HFFc6 (cell line): ENCODE data around the gene TM7SF3. TPM values are rescaled to one million over a fixed set of nuclear protein-coding genes. Genes with fewer than 3 reads are reported as not detected.

Source experiments
- DNase-seq: peaks from one replicate; pipeline ENCODE4 v3.0.0-alpha.2; 2018
- H3K27ac Mint-ChIP-seq: 2 replicates; pipeline ENCODE4 v1.8.0; 2020; ENCODE audit warnings: mild to moderate bottlenecking, mixed read lengths
- H3K27me3 Mint-ChIP-seq: 2 replicates; pipeline ENCODE4 v1.8.0; 2021; ENCODE audit warnings: mild to moderate bottlenecking, moderate library complexity, mixed read lengths; ENCODE audit not compliant: insufficient read depth
- H3K36me3 Mint-ChIP-seq: 2 replicates; pipeline ENCODE4 v1.8.0; 2021; ENCODE audit warnings: low read depth, mixed read lengths
- H3K4me1 Mint-ChIP-seq: 2 replicates; pipeline ENCODE4 v1.8.0; 2020; ENCODE audit warnings: low read depth, mixed read lengths
- H3K4me3 Mint-ChIP-seq: 2 replicates; pipeline ENCODE4 v1.8.0; 2020; ENCODE audit warnings: mild to moderate bottlenecking, moderate library complexity, mixed read lengths
- H3K9me3 Mint-ChIP-seq: 2 replicates; pipeline ENCODE4 v1.8.0; 2020; ENCODE audit warnings: mild to moderate bottlenecking, mixed read lengths
- CTCF ChIP-seq: fragments of 200-600 bp; sonication (generic); IDR thresholded peaks from 2 replicates; pipeline ENCODE4 v1.5.0; 2021; ENCODE audit warnings: antibody characterized with exemption, mild to moderate bottlenecking
- long read RNA-seq: library from polyadenylated mRNA; unstranded; transcript quantifications from one replicate; pipeline ENCODE4 v2.0.0, GENCODE V29; 2019
- total RNA-seq, 6 experiments: library from RNA; stranded (reverse); fragmentation: NEBNext Ultra II Directional; extraction: Animal tissue kit (Norgen Biotek cat#: 25700); gene quantifications; 2 replicates in 1 of 6; 3 replicates in 5 of 6; pipeline ENCODE4 v1.2.3, GENCODE V29; 2021

The TM7SF3 gene, protein sequence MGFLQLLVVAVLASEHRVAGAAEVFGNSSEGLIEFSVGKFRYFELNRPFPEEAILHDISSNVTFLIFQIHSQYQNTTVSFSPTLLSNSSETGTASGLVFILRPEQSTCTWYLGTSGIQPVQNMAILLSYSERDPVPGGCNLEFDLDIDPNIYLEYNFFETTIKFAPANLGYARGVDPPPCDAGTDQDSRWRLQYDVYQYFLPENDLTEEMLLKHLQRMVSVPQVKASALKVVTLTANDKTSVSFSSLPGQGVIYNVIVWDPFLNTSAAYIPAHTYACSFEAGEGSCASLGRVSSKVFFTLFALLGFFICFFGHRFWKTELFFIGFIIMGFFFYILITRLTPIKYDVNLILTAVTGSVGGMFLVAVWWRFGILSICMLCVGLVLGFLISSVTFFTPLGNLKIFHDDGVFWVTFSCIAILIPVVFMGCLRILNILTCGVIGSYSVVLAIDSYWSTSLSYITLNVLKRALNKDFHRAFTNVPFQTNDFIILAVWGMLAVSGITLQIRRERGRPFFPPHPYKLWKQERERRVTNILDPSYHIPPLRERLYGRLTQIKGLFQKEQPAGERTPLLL
- total RNA-seq, result 10 to 100 TPM; 60.7 to 75.5 (median 68.7) TPM
- long read RNA-seq, transcript TM7SF3-201 (12 exons, 2,709 nt), result major isoform, 72 of 115 reads
- long read RNA-seq, partial matches to known transcripts, result 7 of 115 reads
- long read RNA-seq, other reads (novel, unspliced or antisense), result 36 of 115 reads

- H3K36me3 Mint-ChIP-seq, result no peaks in the 10 kb centered on the region
- peak within 1 kb of the TSS; percentile 98 for H3K4me3 Mint-ChIP-seq
- TF ChIP-seq CTCF, result peak; percentile 95
- H3K27me3 Mint-ChIP-seq, result no peaks in the 10 kb centered on the region
- DNase-seq, result peak; percentile 77
- H3K27ac Mint-ChIP-seq, result peak within 1 kb of the TSS; percentile 88
- H3K9me3 Mint-ChIP-seq, result no peaks in the 10 kb centered on the region
- peaks cover 57% of the 10 kb centered on the region for H3K4me1 Mint-ChIP-seq
These were observed at the start of gene TM7SF3 for GRCh38 chr12:27014085-27014858. TM7SF3 (minus strand) TSS chr12:27014384; CDS start chr12:27014168, 216 bp downstream.

- H3K27ac Mint-ChIP-seq, result no peak overlapping the region
- no peaks in the 10 kb centered on the region for H3K9me3 Mint-ChIP-seq
- no peaks in the 10 kb centered on the region; the same call in 1 of the 2 replicates for H3K27me3 Mint-ChIP-seq
- H3K36me3 Mint-ChIP-seq, result no peaks in the 10 kb centered on the region
- DNase-seq, result no peak
- peaks cover 6% of the 10 kb centered on the region for H3K4me1 Mint-ChIP-seq
- no peak overlapping the region for H3K4me3 Mint-ChIP-seq
- no peak for TF ChIP-seq CTCF
These were observed 49.2 kb upstream of the TM7SF3 start for GRCh38 chr12:27063250-27063851.

GRCh38 chr12:27061317-27061716, 47.1 kb upstream of the TM7SF3 start:
- no peak for TF ChIP-seq CTCF
- no peak for DNase-seq
- no peaks in the 10 kb centered on the region for H3K27me3 Mint-ChIP-seq
- H3K4me3 Mint-ChIP-seq, result no peak overlapping the region
- H3K9me3 Mint-ChIP-seq, result no peaks in the 10 kb centered on the region
- H3K36me3 Mint-ChIP-seq, result no peaks in the 10 kb centered on the region
- H3K4me1 Mint-ChIP-seq, result peaks cover 6% of the 10 kb centered on the region
- H3K27ac Mint-ChIP-seq, result no peak overlapping the region

DNA sequence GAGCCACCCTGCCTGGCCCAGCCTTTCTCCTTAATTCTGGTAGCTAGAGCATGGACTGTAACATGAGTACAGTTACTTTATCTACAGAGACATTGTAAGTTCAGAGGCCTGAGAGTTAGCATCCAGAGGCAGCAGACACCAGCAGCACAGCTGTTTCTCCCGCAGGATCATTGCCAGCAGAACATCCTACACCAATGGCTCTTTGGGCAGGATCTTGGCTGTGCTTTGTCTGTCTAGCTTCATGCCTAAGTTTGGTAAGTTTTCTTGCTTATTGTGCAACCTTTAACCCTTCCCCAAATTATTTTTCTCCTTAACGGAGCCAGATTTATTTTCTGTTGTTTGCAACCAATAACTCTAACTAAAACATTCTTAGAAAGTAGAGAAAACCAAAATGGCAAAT, 46.6 kb upstream of the TM7SF3 start:
- Mint-ChIP-seq H3K27me3 (no peaks in the 10 kb centered on the region), H3K27ac (no peak overlapping the region), H3K4me1 (peaks cover 6% of the 10 kb centered on the region), H3K36me3 (no peaks in the 10 kb centered on the region), H3K9me3 (no peaks in the 10 kb centered on the region), H3K4me3 (no peak overlapping the region)
- DNase-seq, result no peak
- no peak for TF ChIP-seq CTCF

- H3K9me3 Mint-ChIP-seq, result no peaks in the 10 kb centered on the region
- TF ChIP-seq CTCF, result no peak
- H3K27ac Mint-ChIP-seq, result no peak overlapping the region
- no peaks in the 10 kb centered on the region for H3K36me3 Mint-ChIP-seq
- DNase-seq, result no peak
- no peak overlapping the region for H3K4me3 Mint-ChIP-seq
- no peaks in the 10 kb centered on the region for H3K4me1 Mint-ChIP-seq
- H3K27me3 Mint-ChIP-seq, result no peaks in the 10 kb centered on the region
These were observed 43.4 kb upstream of the TM7SF3 start for GRCh38 chr12:27057543-27057942.
